Tibial artery (tissue), 4 donors: ENCODE measurements around the gene BCAN.
A peak's percentile ranks its signal among the peaks of the same experiment; 100 is the strongest.

ENCODE experiments used
- DNase-seq, 2 donors: peaks; one replicate each; pipeline ENCODE4 v3.0.0-alpha.2; 2019
- H3K27ac ChIP-seq, 2 donors: fragments of 200-600 bp; sonication (generic) in 1 of 2; 1 replicate in 1 of 2; 2 replicates in 1 of 2; pipeline ENCODE4 v1.5.1; 2018 to 2019; ENCODE audit warnings: mild to moderate bottlenecking in 1 of 2
- H3K27me3 ChIP-seq, 2 donors: fragments of 200-600 bp; sonication (generic) in 1 of 2; one replicate each; pipeline versions ENCODE4 v1.5.1 to v1.6.0; 2016 to 2019
- H3K36me3 ChIP-seq, 3 donors: fragments of 200-600 bp; sonication (generic) in 2 of 3; one replicate each; pipeline ENCODE4 v1.5.1; 2016 to 2019; ENCODE audit warnings: mild to moderate bottlenecking in 2 of 3
- H3K4me1 ChIP-seq, 4 donors: fragments of 200-600 bp; sonication (generic) in 2 of 4; 1 replicate in 3 of 4; 2 replicates in 1 of 4; pipeline ENCODE4 v1.5.1; 2016 to 2019
- H3K4me3 ChIP-seq, 2 donors: fragments of 200-600 bp; sonication (generic) in 1 of 2; 1 replicate in 1 of 2; 2 replicates in 1 of 2; pipeline ENCODE4 v1.5.1; 2018 to 2019; ENCODE audit warnings: mild to moderate bottlenecking in 2 of 2
- H3K9me3 ChIP-seq, 3 donors: fragments of 200-600 bp; sonication (generic) in 1 of 3; one replicate each; pipeline ENCODE4 v1.5.1; 2016 to 2019
- intact Hi-C: fragments of 100-400 bp; cut with DNase I; formaldehyde crosslinking; loops from one replicate; pipeline ENCODE4 v1.15.0; 2023; ENCODE audit warnings: low total_unique reads
- TF ChIP-seq, protein P1 (sequence below), 2 experiments: fragments of 200-600 bp in 1 of 2; fragments of 450-650 bp in 1 of 2; IDR thresholded peaks; one replicate each; pipeline ENCODE4 v1.5.1; 2017 to 2019; ENCODE audit warnings: antibody characterized with exemption in 2 of 2, mild to moderate bottlenecking in 1 of 2, moderate library complexity in 1 of 2

Gene BCAN

DNA sequence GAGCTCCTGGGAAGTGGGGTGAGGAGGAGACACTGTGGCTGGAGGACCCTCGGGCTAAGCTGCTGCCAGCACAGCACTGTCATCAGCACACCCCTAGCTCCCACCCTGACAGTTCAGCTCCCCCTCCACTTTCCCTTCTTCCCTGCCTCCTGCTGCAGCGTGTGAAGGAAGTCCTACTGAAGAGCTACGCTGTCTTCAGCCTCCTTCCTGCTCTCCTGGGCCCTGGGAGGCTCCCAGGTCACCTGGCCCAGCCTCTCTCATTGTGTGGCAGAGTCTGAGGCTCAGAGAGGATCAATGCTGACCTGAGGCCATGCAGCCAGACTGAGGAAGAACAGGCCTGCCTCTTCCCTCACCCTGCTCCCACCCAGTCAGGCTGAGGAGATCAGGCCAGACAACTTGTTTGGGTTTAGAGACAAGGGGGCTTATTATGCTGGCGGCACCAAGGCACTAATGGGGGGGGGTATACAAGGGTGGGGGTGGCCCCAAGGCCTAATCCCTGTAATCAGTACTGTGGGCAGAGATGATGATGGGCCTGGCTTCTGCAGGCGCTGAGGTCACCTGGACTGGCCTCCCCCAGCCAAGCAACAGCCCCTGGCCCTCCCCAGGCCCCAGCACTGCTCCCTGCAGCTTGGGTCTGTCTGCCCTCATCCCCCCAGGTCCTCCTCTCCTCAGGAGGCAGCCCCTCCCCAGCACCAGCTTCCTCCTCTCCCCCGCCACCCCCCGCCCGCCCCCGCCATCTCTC is 26.2 kb downstream of the BCAN start:
- intact Hi-C loops, result no loop called here
- TF ChIP-seq, protein P1, sequence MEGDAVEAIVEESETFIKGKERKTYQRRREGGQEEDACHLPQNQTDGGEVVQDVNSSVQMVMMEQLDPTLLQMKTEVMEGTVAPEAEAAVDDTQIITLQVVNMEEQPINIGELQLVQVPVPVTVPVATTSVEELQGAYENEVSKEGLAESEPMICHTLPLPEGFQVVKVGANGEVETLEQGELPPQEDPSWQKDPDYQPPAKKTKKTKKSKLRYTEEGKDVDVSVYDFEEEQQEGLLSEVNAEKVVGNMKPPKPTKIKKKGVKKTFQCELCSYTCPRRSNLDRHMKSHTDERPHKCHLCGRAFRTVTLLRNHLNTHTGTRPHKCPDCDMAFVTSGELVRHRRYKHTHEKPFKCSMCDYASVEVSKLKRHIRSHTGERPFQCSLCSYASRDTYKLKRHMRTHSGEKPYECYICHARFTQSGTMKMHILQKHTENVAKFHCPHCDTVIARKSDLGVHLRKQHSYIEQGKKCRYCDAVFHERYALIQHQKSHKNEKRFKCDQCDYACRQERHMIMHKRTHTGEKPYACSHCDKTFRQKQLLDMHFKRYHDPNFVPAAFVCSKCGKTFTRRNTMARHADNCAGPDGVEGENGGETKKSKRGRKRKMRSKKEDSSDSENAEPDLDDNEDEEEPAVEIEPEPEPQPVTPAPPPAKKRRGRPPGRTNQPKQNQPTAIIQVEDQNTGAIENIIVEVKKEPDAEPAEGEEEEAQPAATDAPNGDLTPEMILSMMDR (IDR thresholded peaks at IDR 0.05), result no peak
- Histone ChIP-seq H3K4me1 (peaks cover 0 to 60% (median 48%) of the 10 kb centered on the region in 4 donors), H3K36me3 (peaks cover 0 to 11% (median 0%) of the 10 kb centered on the region in 3 donors), H3K27me3 (no peaks in the 10 kb centered on the region), H3K4me3 (no peak overlapping the region), H3K9me3 (no peaks in the 10 kb centered on the region), H3K27ac (peak overlapping the region; percentile 69 to 77)
- no peak for DNase-seq

GRCh38 chr1:156668801-156669637 is 27.1 kb downstream of the BCAN start:
- intact Hi-C loops, result no loop called here
- Histone ChIP-seq H3K4me1 (peaks cover 0 to 52% (median 40%) of the 10 kb centered on the region in 4 donors), H3K36me3 (peaks cover 0 to 13% (median 0%) of the 10 kb centered on the region in 3 donors), H3K4me3 (no peak overlapping the region), H3K27me3 (no peaks in the 10 kb centered on the region), H3K9me3 (no peaks in the 10 kb centered on the region), H3K27ac (peak overlapping the region; percentile 11 to 77)
- no peak for DNase-seq
- TF ChIP-seq, protein P1 (IDR thresholded peaks at IDR 0.05), result no peak

DNA sequence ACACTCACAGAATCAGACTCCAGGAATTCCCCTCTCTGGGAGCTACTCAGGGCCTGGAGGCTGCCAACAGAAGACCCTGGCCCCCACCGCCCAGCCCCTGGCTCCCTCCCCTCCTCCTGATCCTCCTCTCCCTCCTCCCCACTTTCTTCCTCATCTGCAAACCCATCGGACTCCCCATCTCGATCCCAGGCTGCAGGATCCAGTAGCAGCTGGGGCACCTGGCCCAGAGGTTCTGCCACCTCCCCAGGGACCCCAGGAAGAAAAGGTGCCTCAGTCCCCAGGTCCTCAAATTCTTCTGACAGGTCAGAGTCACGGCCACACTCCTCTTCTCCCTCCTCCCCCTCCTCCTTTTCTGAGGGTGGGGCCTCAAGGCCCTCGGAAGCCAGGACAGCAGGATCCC is 27.9 kb downstream of the BCAN start:
- Histone ChIP-seq H3K9me3 (no peaks in the 10 kb centered on the region), H3K36me3 (peaks cover 0 to 13% (median 0%) of the 10 kb centered on the region in 3 donors), H3K4me3 (no peak overlapping the region), H3K27me3 (no peaks in the 10 kb centered on the region), H3K27ac (peak overlapping the region in 1 of 2 donors; percentile 77), H3K4me1 (peaks cover 0 to 49% (median 34%) of the 10 kb centered on the region in 4 donors)
- no peak for DNase-seq
- intact Hi-C loops, result loop anchor here (5.0 kb wide), 1 partner anchor 47 kb away; no protein-coding TSS in a partner anchor
- TF ChIP-seq, protein P1 (IDR thresholded peaks at IDR 0.05), result no peak

GRCh38 chr1:156670359-156670758 is 28.4 kb downstream of the BCAN start:
- Histone ChIP-seq H3K27me3 (no peaks in the 10 kb centered on the region), H3K36me3 (peaks cover 0 to 13% (median 0%) of the 10 kb centered on the region in 3 donors), H3K4me1 (peaks cover 0 to 49% (median 31%) of the 10 kb centered on the region in 4 donors), H3K9me3 (no peaks in the 10 kb centered on the region), H3K27ac (peak overlapping the region in 1 of 2 donors; percentile 10), H3K4me3 (no peak overlapping the region)
- TF ChIP-seq, protein P1 (IDR thresholded peaks at IDR 0.05), result no peak
- no peak for DNase-seq
- intact Hi-C loops, result loop anchor here (5.0 kb wide), 1 partner anchor 48 kb away; no protein-coding TSS in a partner anchor

GRCh38 chr1:156670791-156671190 is 28.9 kb downstream of the BCAN start:
- H3K4me3 ChIP-seq, result no peak overlapping the region
- TF ChIP-seq, protein P1 (IDR thresholded peaks at IDR 0.05), result no peak
- peaks cover 0 to 49% (median 30%) of the 10 kb centered on the region in 4 donors for H3K4me1 ChIP-seq
- H3K27ac ChIP-seq, result peak overlapping the region in 1 of 2 donors; percentile 10
- H3K9me3 ChIP-seq, result no peaks in the 10 kb centered on the region
- DNase-seq, result no peak
- intact Hi-C loops, result loop anchor here (5.0 kb wide), 1 partner anchor 48 kb away; no protein-coding TSS in a partner anchor
- H3K27me3 ChIP-seq, result no peaks in the 10 kb centered on the region
- peaks cover 0 to 13% (median 0%) of the 10 kb centered on the region in 3 donors for H3K36me3 ChIP-seq
